Panc1 (cell line): ENCODE results near the gene TCHP. TPM values are rescaled to one million over a fixed set of nuclear protein-coding genes. Genes with fewer than 3 reads are reported as not detected.

Experiments used
- ATAC-seq: fragments of 200-7000 bp; cut with Tn5 transposase; 2 replicates; pipeline ENCODE4 v1.9.1; 2020; ENCODE audit warnings: mild to moderate bottlenecking, moderate library complexity
- BruUV-seq: library from RNA; stranded (reverse); fragments of 400-500 nt; replicated peaks from 2 replicates; lab custom pipeline; 2021; lab: Mats Ljungman, UMichigan
- CTCF ChIA-PET: fragments of 300-600 bp; sonication (Branson Sonifier 250); formaldehyde crosslinking; loops from one replicate; lab custom pipeline; 2022; ENCODE audit warnings: antibody characterized with exemption; lab: Charles Lee
- POLR2A ChIA-PET: fragments of 300-600 bp; sonication (Branson Sonifier 250); formaldehyde crosslinking; loops from one replicate; lab custom pipeline; 2022; ENCODE audit warnings: antibody characterized with exemption; lab: Charles Lee
- DNase-seq: peaks from one replicate; pipeline ENCODE4 v3.0.0-alpha.2; 2010; ENCODE audit warnings: low read depth, low spot score
- H3K27ac ChIP-seq: 2 replicates; pipeline ENCODE4 v1.5.1; 2011; ENCODE audit warnings: mild to moderate bottlenecking, low read length, inconsistent platforms
- H3K27me3 ChIP-seq: fragments of 200-500 bp; sonication (Bioruptor generic); 2 replicates; pipeline ENCODE4 v1.6.0; 2014; ENCODE audit warnings: low read length, inconsistent platforms; ENCODE audit not compliant: control insufficient read depth, insufficient read depth
- H3K36me3 ChIP-seq: fragments of 200-500 bp; sonication (Bioruptor generic); 2 replicates; pipeline ENCODE4 v1.5.1; 2014; ENCODE audit warnings: inconsistent platforms, mild to moderate bottlenecking, low read length, moderate library complexity; ENCODE audit not compliant: control insufficient read depth, insufficient read depth
- H3K4me1 ChIP-seq: 2 replicates; pipeline ENCODE4 v1.5.1; 2011; ENCODE audit warnings: inconsistent platforms, mild to moderate bottlenecking, low read length, moderate library complexity; ENCODE audit not compliant: control insufficient read depth, insufficient read depth
- H3K4me3 ChIP-seq, 2 experiments: 2 replicates each; pipeline ENCODE4 v1.5.1; 2011 to 2012; ENCODE audit warnings: low read depth in 2 of 2, low read length in 2 of 2, mild to moderate bottlenecking in 2 of 2, inconsistent platforms in 1 of 2, moderate library complexity in 1 of 2
- H3K9me3 ChIP-seq: fragments of 200-500 bp; sonication (Bioruptor generic); 2 replicates; pipeline ENCODE4 v1.5.1; 2014; ENCODE audit warnings: low read depth, mild to moderate bottlenecking, inconsistent platforms, low read length, moderate library complexity; ENCODE audit not compliant: control insufficient read depth, insufficient read depth
- CTCF ChIP-seq: fragments of 450-650 bp; IDR thresholded peaks from 2 replicates; pipeline ENCODE4 v1.5.1; 2017; ENCODE audit warnings: mild to moderate bottlenecking
- POLR2AphosphoS5 ChIP-seq: IDR thresholded peaks from 2 replicates; pipeline ENCODE4 v1.6.1; 2012; ENCODE audit warnings: mild to moderate bottlenecking, low read depth, low read length, moderate library complexity
- REST ChIP-seq, 2 experiments: IDR thresholded peaks; 2 replicates each; pipeline ENCODE4 v1.6.1; 2011 to 2012; ENCODE audit warnings: low read depth in 2 of 2, control low read depth in 1 of 2, low read length in 1 of 2, mild to moderate bottlenecking in 1 of 2, moderate library complexity in 1 of 2; ENCODE audit not compliant: insufficient read depth in 1 of 2
- SIN3A ChIP-seq: IDR thresholded peaks from 2 replicates; pipeline ENCODE4 v1.6.1; 2012; ENCODE audit warnings: low read depth, mild to moderate bottlenecking, low read length, moderate library complexity, borderline replicate concordance; ENCODE audit not compliant: insufficient read depth
- TCF7L2 ChIP-seq: IDR thresholded peaks from 2 replicates; pipeline ENCODE4 v1.6.1; 2011; ENCODE audit warnings: mild to moderate bottlenecking, low read depth, low read length, inconsistent platforms
- in situ Hi-C: cut with HindIII; loops from 2 replicates; pipeline ENCODE4 v1.10.0; 2016; ENCODE audit warnings: low sequenced_read_pairs, low pct_unique_long_range_greater_than_20kb
- intact Hi-C: fragments of 100-400 bp; cut with micrococcal nuclease; formaldehyde crosslinking; loops from one replicate; pipeline ENCODE4 v1.10.0; 2022; ENCODE audit not compliant: unreplicated experiment
- total RNA-seq: library from RNA; stranded (reverse); gene quantifications from one replicate; pipeline ENCODE4 v1.2.1, GENCODE V29; 2021; ENCODE audit not compliant: unreplicated experiment

Gene TCHP
- total RNA-seq, 1 experiment from 2014 or later = 25.0 TPM

- BruUV-seq = no TSS peak
- intact Hi-C loops = no loop called here
- Histone ChIP-seq H3K27me3 (no peaks in the 10 kb centered on the region), H3K27ac (no peak overlapping the region), H3K4me3 (no peak overlapping the region), H3K36me3 (peaks cover 4% of the 10 kb centered on the region), H3K9me3 (no peaks in the 10 kb centered on the region), H3K4me1 (no peaks in the 10 kb centered on the region)
- no peak for ATAC-seq
- TF ChIP-seq SIN3A (no peak), POLR2AphosphoS5 (no peak), TCF7L2 (no peak), CTCF (no peak), REST (IDR thresholded peaks at IDR 0.05; ENCODE audit: insufficient read depth in 1 of 2, low read depth in 2 of 2, low read length in 1 of 2) (no peak)
- in situ Hi-C loops = no loop called here
- POLR2A ChIA-PET = no interaction called here
- DNase-seq = no peak
- CTCF ChIA-PET = no interaction called here
Measured at GRCh38 chr12:109912855-109913321, 12.8 kb downstream of the TCHP start.

- H3K9me3 ChIP-seq = no peaks in the 10 kb centered on the region
- H3K36me3 ChIP-seq = peaks cover 4% of the 10 kb centered on the region
- intact Hi-C loops (no loop called here), in situ Hi-C loops (no loop called here)
- DNase-seq (no peak), ATAC-seq (no peak)
- no peak overlapping the region for H3K27ac ChIP-seq
- no peaks in the 10 kb centered on the region for H3K4me1 ChIP-seq
- BruUV-seq = no TSS peak
- no peak for TF ChIP-seq CTCF
- no peak for TF ChIP-seq TCF7L2
- TF ChIP-seq SIN3A = no peak
- TF ChIP-seq REST (IDR thresholded peaks at IDR 0.05; ENCODE audit: insufficient read depth in 1 of 2, low read depth in 2 of 2, low read length in 1 of 2) = no peak
- no peak for TF ChIP-seq POLR2AphosphoS5
- H3K4me3 ChIP-seq = no peak overlapping the region
- CTCF ChIA-PET = no interaction called here
- POLR2A ChIA-PET = no interaction called here
- H3K27me3 ChIP-seq = no peaks in the 10 kb centered on the region
Measured at GRCh38 chr12:109914461-109914860, 14.4 kb downstream of the TCHP start.
